ENCODE measurements around the gene SMIM20.

DNA sequence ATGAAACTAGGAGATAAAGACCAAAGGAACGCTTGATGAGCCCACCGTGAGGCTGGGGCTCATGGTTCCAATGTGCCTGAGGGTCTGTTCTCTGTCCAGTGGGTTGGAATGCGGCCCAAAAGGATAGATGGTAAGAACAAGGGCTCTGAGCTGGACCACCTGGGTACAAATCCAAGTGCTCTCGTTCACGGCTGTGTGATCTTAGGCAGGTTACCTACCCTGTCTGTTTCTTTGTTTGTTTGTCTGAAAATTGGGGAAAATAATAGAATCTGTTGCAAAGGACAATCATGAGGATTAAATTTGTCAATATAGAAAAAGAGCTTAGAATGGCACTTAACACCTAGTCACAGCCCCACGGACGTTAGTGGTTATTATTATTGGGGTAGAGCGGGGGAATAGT, 36.0 kb downstream of the SMIM20 start:
- TF ChIP-seq, protein P1, sequence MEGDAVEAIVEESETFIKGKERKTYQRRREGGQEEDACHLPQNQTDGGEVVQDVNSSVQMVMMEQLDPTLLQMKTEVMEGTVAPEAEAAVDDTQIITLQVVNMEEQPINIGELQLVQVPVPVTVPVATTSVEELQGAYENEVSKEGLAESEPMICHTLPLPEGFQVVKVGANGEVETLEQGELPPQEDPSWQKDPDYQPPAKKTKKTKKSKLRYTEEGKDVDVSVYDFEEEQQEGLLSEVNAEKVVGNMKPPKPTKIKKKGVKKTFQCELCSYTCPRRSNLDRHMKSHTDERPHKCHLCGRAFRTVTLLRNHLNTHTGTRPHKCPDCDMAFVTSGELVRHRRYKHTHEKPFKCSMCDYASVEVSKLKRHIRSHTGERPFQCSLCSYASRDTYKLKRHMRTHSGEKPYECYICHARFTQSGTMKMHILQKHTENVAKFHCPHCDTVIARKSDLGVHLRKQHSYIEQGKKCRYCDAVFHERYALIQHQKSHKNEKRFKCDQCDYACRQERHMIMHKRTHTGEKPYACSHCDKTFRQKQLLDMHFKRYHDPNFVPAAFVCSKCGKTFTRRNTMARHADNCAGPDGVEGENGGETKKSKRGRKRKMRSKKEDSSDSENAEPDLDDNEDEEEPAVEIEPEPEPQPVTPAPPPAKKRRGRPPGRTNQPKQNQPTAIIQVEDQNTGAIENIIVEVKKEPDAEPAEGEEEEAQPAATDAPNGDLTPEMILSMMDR (IDR thresholded peaks at IDR 0.05; ENCODE audit: low read depth, low read length): no peak
- no peak for TF ChIP-seq EZH2phosphoT487 (IDR thresholded peaks at IDR 0.05; ENCODE audit: low read depth)
